MCF 10A (cell line): Measurements from ENCODE around the gene NRXN3. TPM values are rescaled to one million over a fixed set of nuclear protein-coding genes. Genes with fewer than 3 reads are reported as not detected.

Source experiments
- BruUV-seq: library from RNA; stranded (reverse); fragments of 400-500 nt; replicated peaks from 2 replicates; lab custom pipeline; 2021; lab: Mats Ljungman, UMichigan
- CTCF ChIA-PET: fragments of 300-600 bp; sonication (Branson Sonifier 250); formaldehyde crosslinking; extraction: SDS; loops from one replicate; lab custom pipeline; 2021; ENCODE audit warnings: antibody characterized with exemption, inconsistent platforms; lab: Yijun Ruan, JAX
- POLR2A ChIA-PET: fragments of 300-600, 350-650 bp; sonication (Branson Sonifier 250); formaldehyde crosslinking; extraction: SDS; loops from one replicate; lab custom pipeline; 2020; ENCODE audit warnings: antibody characterized with exemption, inconsistent platforms; lab: Yijun Ruan, JAX
- DNase-seq: peaks from one replicate; pipeline ENCODE4 v3.0.0-alpha.2; 2018; ENCODE audit not compliant: unreplicated experiment
- H3K27ac Mint-ChIP-seq: one replicate; pipeline ENCODE4 v1.8.0; 2022; ENCODE audit warnings: mild to moderate bottlenecking, low read depth, mixed read lengths; ENCODE audit not compliant: unreplicated experiment
- H3K27me3 Mint-ChIP-seq: one replicate; pipeline ENCODE4 v1.8.0; 2022; ENCODE audit warnings: mixed read lengths; ENCODE audit not compliant: insufficient read depth, unreplicated experiment
- H3K36me3 Mint-ChIP-seq: one replicate; pipeline ENCODE4 v1.8.0; 2022; ENCODE audit warnings: mild to moderate bottlenecking, moderate library complexity, mixed read lengths; ENCODE audit not compliant: insufficient read depth, unreplicated experiment
- H3K4me1 Mint-ChIP-seq: one replicate; pipeline ENCODE4 v1.8.0; 2022; ENCODE audit warnings: mixed read lengths; ENCODE audit not compliant: insufficient read depth, unreplicated experiment
- H3K4me3 Mint-ChIP-seq: one replicate; pipeline ENCODE4 v1.8.0; 2022; ENCODE audit warnings: mild to moderate bottlenecking, moderate library complexity, mixed read lengths; ENCODE audit not compliant: unreplicated experiment
- H3K9me3 Mint-ChIP-seq: one replicate; pipeline ENCODE4 v1.8.0; 2022; ENCODE audit warnings: mixed read lengths; ENCODE audit not compliant: unreplicated experiment
- intact Hi-C: fragments of 100-400 bp; cut with micrococcal nuclease; formaldehyde crosslinking; loops from 2 replicates; pipeline ENCODE4 v1.14.1; 2022
- total RNA-seq: library from RNA; stranded (reverse); gene quantifications from 2 replicates; pipeline ENCODE4 v1.2.3, GENCODE V29; 2022
- TF ChIP-seq, protein P1 (sequence below): fragments of 200-600 bp; IDR thresholded peaks from one replicate; pipeline ENCODE4 v1.8.0; 2022; ENCODE audit warnings: antibody characterized with exemption, mild to moderate bottlenecking; ENCODE audit not compliant: unreplicated experiment

NRXN3 gene
- total RNA-seq, 1 experiment from 2014 or later = not detected

- peaks cover 6% of the 10 kb centered on the region for H3K9me3 Mint-ChIP-seq
- ChIA-PET CTCF (interaction anchor here (0.7 to 1.0 kb wide), 2 partner anchors 389 to 897 kb away, joined by 3 to 4 read pairs; no protein-coding TSS in a partner anchor), POLR2A (no interaction called here)
- BruUV-seq = no TSS peak
- H3K4me3 Mint-ChIP-seq = no peak overlapping the region
- H3K36me3 Mint-ChIP-seq = no peaks in the 10 kb centered on the region
- TF ChIP-seq, protein P1, sequence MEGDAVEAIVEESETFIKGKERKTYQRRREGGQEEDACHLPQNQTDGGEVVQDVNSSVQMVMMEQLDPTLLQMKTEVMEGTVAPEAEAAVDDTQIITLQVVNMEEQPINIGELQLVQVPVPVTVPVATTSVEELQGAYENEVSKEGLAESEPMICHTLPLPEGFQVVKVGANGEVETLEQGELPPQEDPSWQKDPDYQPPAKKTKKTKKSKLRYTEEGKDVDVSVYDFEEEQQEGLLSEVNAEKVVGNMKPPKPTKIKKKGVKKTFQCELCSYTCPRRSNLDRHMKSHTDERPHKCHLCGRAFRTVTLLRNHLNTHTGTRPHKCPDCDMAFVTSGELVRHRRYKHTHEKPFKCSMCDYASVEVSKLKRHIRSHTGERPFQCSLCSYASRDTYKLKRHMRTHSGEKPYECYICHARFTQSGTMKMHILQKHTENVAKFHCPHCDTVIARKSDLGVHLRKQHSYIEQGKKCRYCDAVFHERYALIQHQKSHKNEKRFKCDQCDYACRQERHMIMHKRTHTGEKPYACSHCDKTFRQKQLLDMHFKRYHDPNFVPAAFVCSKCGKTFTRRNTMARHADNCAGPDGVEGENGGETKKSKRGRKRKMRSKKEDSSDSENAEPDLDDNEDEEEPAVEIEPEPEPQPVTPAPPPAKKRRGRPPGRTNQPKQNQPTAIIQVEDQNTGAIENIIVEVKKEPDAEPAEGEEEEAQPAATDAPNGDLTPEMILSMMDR = no peak
- peak; percentile 0 for DNase-seq
- intact Hi-C loops = no loop called here
- H3K27ac Mint-ChIP-seq = no peak overlapping the region
- H3K4me1 Mint-ChIP-seq = no peaks in the 10 kb centered on the region
- no peaks in the 10 kb centered on the region for H3K27me3 Mint-ChIP-seq
Measured at GRCh38 chr14:78446807-78447206, 276.6 kb downstream of the NRXN3 start.

GRCh38 chr14:78448164-78449094, 278.3 kb downstream of the NRXN3 start:
- no peaks in the 10 kb centered on the region for H3K4me1 Mint-ChIP-seq
- TF ChIP-seq, protein P1 = peak; percentile 64
- H3K4me3 Mint-ChIP-seq = no peak overlapping the region
- ChIA-PET CTCF (interaction anchor here (0.6 to 1.5 kb wide), 7 partner anchors 118 to 1029 kb away, joined by 3 to 6 read pairs (median 3); no protein-coding TSS in a partner anchor), POLR2A (no interaction called here)
- peak; percentile 49 for DNase-seq
- H3K27me3 Mint-ChIP-seq = no peaks in the 10 kb centered on the region
- H3K9me3 Mint-ChIP-seq = peaks cover 6% of the 10 kb centered on the region
- no TSS peak for BruUV-seq
- no peak overlapping the region for H3K27ac Mint-ChIP-seq
- no peaks in the 10 kb centered on the region for H3K36me3 Mint-ChIP-seq
- intact Hi-C loops = loop anchor here (1.0 kb wide), 2 partner anchors 118 to 249 kb away; no protein-coding TSS in a partner anchor

DNA sequence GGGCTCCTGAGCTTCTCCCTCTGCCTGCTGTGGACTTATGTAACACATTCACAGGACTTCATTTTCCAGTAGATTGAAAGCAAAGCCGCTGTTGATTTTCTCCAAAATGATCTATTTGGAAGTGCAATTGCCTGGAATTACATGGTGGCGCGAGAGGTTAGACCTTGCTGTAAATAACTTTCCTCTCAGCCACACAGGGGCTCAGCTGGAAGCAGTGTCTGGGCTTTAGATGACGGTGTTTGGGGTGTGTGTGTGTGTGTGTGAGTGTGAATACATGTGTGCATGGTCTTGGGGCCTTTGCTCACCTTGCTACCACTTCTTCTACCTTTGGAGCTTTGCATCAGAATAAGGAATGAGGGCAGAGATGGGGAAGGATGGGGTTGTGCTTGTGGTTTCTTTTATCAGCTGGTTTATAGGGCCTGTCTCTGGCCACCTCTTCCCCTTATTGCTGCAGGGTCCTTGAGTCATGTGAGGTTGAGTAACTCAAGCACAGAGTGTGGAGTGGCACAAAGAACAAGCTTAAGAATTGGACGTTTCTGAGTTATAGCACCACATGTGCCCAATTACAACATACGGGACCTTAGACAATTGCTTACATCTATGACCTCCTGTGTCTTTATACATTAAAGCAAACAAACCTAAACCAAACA, 280.6 kb downstream of the NRXN3 start:
- BruUV-seq = no TSS peak
- Mint-ChIP-seq H3K27ac (no peak overlapping the region), H3K4me3 (no peak overlapping the region), H3K36me3 (no peaks in the 10 kb centered on the region), H3K9me3 (peaks cover 13% of the 10 kb centered on the region), H3K4me1 (no peaks in the 10 kb centered on the region), H3K27me3 (no peaks in the 10 kb centered on the region)
- DNase-seq = no peak
- ChIA-PET POLR2A (no interaction called here), CTCF (interaction anchor here (0.5 to 1.0 kb wide), 4 partner anchors 12 to 640 kb away, joined by 3 read pairs; no protein-coding TSS in a partner anchor)
- intact Hi-C loops = no loop called here
- TF ChIP-seq, protein P1 = no peak

DNA sequence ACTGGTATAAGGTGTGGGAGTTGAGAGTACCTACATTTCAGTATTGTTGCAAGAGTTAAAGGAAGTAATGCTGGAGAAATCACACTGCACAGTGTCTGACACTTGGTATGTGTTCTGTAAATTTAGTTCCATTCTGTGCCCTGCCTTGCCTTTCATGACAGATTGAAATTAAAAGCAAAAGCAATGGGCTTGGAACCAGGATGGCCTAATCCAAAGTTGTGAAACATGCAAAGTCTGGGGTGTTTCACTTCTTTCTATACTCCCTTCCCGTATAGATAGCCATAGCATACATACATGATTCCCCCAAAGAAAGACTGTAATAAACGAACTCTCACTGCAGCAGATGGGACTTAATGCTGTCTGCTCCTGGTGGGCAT, 281.1 kb downstream of the NRXN3 start:
- no peaks in the 10 kb centered on the region for H3K4me1 Mint-ChIP-seq
- TF ChIP-seq, protein P1 = no peak
- no peaks in the 10 kb centered on the region for H3K27me3 Mint-ChIP-seq
- no peaks in the 10 kb centered on the region for H3K36me3 Mint-ChIP-seq
- no peak overlapping the region for H3K27ac Mint-ChIP-seq
- intact Hi-C loops = no loop called here
- H3K9me3 Mint-ChIP-seq = peaks cover 14% of the 10 kb centered on the region
- no TSS peak for BruUV-seq
- H3K4me3 Mint-ChIP-seq = no peak overlapping the region
- ChIA-PET CTCF (interaction anchor here (0.5 to 1.0 kb wide), 3 partner anchors 12 to 641 kb away, joined by 3 read pairs; no protein-coding TSS in a partner anchor), POLR2A (no interaction called here)
- no peak for DNase-seq
